ENCODE data around the gene LAMA5. TPM values are rescaled to one million over a fixed set of nuclear protein-coding genes. Genes with fewer than 3 reads are reported as not detected.

LAMA5 gene
- total and polyA plus RNA-seq, 2 experiments from 2014 or later: 71.3 to 252 TPM

- Histone ChIP-seq H4K20me1 (ENCODE audit: insufficient read depth, poor library complexity, severe bottlenecking) (no peaks in the 10 kb centered on the region), H3K9me2 (replicated peaks; ENCODE audit: insufficient read depth) (no peaks in the 10 kb centered on the region), H3K4me1 (ENCODE audit: insufficient read depth) (peaks cover 17% of the 10 kb centered on the region), H3K9me3 (ENCODE audit: low read depth) (no peaks in the 10 kb centered on the region), H2AFZ (no peak overlapping the region), H3K4me2 (peak overlapping the region; percentile 91), H3K27me3 (no peaks in the 10 kb centered on the region), H3K4me3 (no peak overlapping the region), H3K79me2 (peaks cover 38% of the 10 kb centered on the region), H3K36me3 (replicated peaks; ENCODE audit: insufficient read depth, low read depth) (no peaks in the 10 kb centered on the region), H3K27ac (no peak overlapping the region)
- WGBS (ENCODE audit: low lambda C conversion rate, missing lambda C conversion rate): 93% methylated on average over 12 of the region's 12 CpGs
- TF ChIP-seq, protein P1, sequence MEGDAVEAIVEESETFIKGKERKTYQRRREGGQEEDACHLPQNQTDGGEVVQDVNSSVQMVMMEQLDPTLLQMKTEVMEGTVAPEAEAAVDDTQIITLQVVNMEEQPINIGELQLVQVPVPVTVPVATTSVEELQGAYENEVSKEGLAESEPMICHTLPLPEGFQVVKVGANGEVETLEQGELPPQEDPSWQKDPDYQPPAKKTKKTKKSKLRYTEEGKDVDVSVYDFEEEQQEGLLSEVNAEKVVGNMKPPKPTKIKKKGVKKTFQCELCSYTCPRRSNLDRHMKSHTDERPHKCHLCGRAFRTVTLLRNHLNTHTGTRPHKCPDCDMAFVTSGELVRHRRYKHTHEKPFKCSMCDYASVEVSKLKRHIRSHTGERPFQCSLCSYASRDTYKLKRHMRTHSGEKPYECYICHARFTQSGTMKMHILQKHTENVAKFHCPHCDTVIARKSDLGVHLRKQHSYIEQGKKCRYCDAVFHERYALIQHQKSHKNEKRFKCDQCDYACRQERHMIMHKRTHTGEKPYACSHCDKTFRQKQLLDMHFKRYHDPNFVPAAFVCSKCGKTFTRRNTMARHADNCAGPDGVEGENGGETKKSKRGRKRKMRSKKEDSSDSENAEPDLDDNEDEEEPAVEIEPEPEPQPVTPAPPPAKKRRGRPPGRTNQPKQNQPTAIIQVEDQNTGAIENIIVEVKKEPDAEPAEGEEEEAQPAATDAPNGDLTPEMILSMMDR (IDR thresholded peaks at IDR 0.05; ENCODE audit: poor library complexity): no peak
- no peak for TF ChIP-seq EZH2phosphoT487 (IDR thresholded peaks at IDR 0.05; ENCODE audit: low read depth, severe bottlenecking, unreplicated experiment)
- no peak for TF ChIP-seq EZH2 (IDR thresholded peaks at IDR 0.05; ENCODE audit: borderline replicate concordance)
- DNase-seq (ENCODE audit: low spot score): no peak
Observed at GRCh38 chr20:62404761-62405107, 37.6 kb upstream of the LAMA5 start.

DNA sequence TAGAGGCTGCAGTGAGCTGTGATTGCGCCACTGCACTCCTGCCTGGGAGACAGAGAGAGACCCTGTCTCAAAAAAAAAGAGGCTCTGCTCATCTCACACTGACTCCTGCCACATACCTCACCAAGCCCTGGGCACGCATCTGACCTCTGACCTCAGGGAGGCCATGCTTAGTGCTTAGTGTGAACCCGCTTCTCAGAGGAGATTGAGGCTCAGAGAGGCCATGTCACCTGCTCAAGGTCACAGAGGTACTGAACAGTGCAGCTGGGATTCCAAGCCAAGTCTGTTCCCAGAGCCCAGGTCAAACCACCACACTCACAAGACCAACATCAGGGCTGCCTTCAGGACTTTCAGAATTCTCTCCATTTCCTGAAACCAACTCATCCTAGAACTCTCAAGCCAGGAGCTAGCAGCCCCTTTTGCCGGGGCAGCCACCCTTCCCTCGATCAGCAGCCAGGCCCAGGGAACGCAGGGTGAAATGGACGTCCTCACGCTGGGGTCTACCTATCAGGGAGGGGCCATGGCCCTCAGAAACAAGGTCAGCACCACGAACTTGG, 37.1 kb upstream of the LAMA5 start:
- Histone ChIP-seq H3K9me3 (ENCODE audit: low read depth) (no peaks in the 10 kb centered on the region), H3K4me1 (ENCODE audit: insufficient read depth) (peaks cover 14% of the 10 kb centered on the region), H3K4me2 (no peak overlapping the region), H4K20me1 (ENCODE audit: insufficient read depth, poor library complexity, severe bottlenecking) (no peaks in the 10 kb centered on the region), H3K27ac (no peak overlapping the region), H3K27me3 (no peaks in the 10 kb centered on the region), H2AFZ (no peak overlapping the region), H3K36me3 (replicated peaks; ENCODE audit: insufficient read depth, low read depth) (no peaks in the 10 kb centered on the region), H3K9me2 (replicated peaks; ENCODE audit: insufficient read depth) (no peaks in the 10 kb centered on the region), H3K79me2 (peaks cover 38% of the 10 kb centered on the region), H3K4me3 (no peak overlapping the region)
- no peak for DNase-seq (ENCODE audit: low spot score)
- TF ChIP-seq EZH2phosphoT487 (IDR thresholded peaks at IDR 0.05; ENCODE audit: low read depth, severe bottlenecking, unreplicated experiment) (no peak), EZH2 (IDR thresholded peaks at IDR 0.05; ENCODE audit: borderline replicate concordance) (no peak)
- TF ChIP-seq, protein P1 (IDR thresholded peaks at IDR 0.05; ENCODE audit: poor library complexity): no peak
- WGBS (ENCODE audit: low lambda C conversion rate, missing lambda C conversion rate): 90% methylated on average over 9 of the region's 9 CpGs

DNA sequence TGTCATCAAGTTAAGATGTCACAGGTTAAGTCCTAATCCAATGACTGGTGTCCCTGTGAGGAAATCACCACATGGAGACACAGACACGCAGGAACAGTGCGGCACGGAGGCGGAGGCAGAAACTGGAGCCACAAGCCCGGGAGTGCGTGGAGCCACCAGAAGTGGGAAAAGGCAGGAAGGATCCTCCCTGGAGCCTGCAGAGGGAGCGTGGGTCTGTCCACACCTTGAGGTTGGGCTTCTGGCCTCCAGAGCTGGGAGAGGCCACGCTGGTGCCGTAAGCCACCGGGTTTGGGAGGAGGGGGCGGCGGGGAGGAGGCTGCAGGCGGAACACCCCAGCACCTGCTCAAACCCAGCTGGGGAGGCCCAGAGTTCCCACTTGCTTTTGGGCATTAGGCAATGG, 36.2 kb upstream of the LAMA5 start:
- Histone ChIP-seq H3K9me3 (ENCODE audit: low read depth) (no peaks in the 10 kb centered on the region), H3K4me3 (no peak overlapping the region), H3K27ac (no peak overlapping the region), H3K27me3 (no peaks in the 10 kb centered on the region), H3K79me2 (peaks cover 38% of the 10 kb centered on the region), H3K36me3 (replicated peaks; ENCODE audit: insufficient read depth, low read depth) (no peaks in the 10 kb centered on the region), H3K4me1 (ENCODE audit: insufficient read depth) (peaks cover 14% of the 10 kb centered on the region), H3K9me2 (replicated peaks; ENCODE audit: insufficient read depth) (no peaks in the 10 kb centered on the region), H4K20me1 (ENCODE audit: insufficient read depth, poor library complexity, severe bottlenecking) (no peaks in the 10 kb centered on the region), H2AFZ (no peak overlapping the region), H3K4me2 (no peak overlapping the region)
- TF ChIP-seq EZH2phosphoT487 (IDR thresholded peaks at IDR 0.05; ENCODE audit: low read depth, severe bottlenecking, unreplicated experiment): no peak
- TF ChIP-seq, protein P1 (IDR thresholded peaks at IDR 0.05; ENCODE audit: poor library complexity): no peak
- TF ChIP-seq EZH2 (IDR thresholded peaks at IDR 0.05; ENCODE audit: borderline replicate concordance): no peak
- 91% methylated on average over 12 of the region's 13 CpGs for WGBS (ENCODE audit: low lambda C conversion rate, missing lambda C conversion rate)
- no peak for DNase-seq (ENCODE audit: low spot score)
